Dermis microvascular lymphatic vessel endothelial cell (primary cell): ENCODE measurements around the gene NSA2. TPM values are rescaled to one million over a fixed set of nuclear protein-coding genes. Genes with fewer than 3 reads are reported as not detected.
"Not testable (repeated sequence)": the region's sequence is repeated elsewhere in the genome, so short reads cannot be mapped to it uniquely, and the experiment has no call there.

Source experiments
- DNase-seq, 2 donors: peaks; one replicate each; pipeline versions ENCODE4 v3.0.0 to v3.0.0-alpha.2; 2010; ENCODE audit warnings: low read depth in 2 of 2
- total RNA-seq: library from RNA; depleted of rRNA; stranded (reverse); fragments of >200 nt; gene quantifications from 2 replicates; pipeline ENCODE4 v1.2.1, GENCODE V29; 2014

Gene NSA2
- total RNA-seq: 43.7 and 51.3 TPM in 2 replicates

DNA sequence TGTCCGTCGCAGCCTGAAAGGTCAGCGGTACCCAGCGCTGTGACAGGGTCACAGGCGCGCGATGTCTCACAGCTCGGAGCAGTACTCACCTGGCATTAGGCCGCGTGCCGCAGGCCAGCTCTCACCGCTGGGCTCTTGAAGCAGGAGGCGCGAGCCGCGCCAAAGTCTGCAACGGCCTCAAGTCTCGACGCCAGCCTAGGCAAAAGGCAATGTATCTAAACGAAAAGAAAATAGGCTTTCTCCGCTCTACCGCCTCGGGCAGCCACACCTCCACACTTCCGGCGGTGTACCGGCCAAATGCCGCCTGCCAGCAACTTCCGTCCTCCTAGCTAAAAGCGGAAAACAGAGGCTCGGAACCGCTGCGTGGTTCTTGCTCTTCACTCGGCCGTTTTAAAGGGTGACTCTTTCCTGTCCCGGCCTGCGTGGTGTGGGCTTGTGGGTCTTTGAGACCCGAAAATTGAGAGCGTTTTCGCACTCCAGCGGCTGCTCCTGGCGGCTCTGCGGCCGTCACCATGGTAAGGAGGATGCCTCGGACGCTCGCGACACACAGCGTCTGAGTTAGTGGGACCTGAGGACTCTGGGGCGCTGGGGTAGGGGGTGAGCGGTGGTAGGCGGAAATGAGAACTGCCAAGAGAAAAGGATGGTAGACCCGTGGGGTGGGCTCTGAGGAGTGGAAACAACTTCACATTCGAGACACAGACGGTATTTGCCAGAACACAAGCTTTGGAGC lies at the start of gene NSA2, which contains the start of gene GFM2:
TSS of gene NSA2 (plus strand) at position 401 of the 730 bp plus-strand sequence. CDS start at position 513, 112 bp downstream.
TSS of gene GFM2 (minus strand) at position 269 of the 730 bp plus-strand sequence. CDS start 3,375 bp downstream, outside the sequence.
- DNase-seq: peak; percentile 91 to 96

DNA sequence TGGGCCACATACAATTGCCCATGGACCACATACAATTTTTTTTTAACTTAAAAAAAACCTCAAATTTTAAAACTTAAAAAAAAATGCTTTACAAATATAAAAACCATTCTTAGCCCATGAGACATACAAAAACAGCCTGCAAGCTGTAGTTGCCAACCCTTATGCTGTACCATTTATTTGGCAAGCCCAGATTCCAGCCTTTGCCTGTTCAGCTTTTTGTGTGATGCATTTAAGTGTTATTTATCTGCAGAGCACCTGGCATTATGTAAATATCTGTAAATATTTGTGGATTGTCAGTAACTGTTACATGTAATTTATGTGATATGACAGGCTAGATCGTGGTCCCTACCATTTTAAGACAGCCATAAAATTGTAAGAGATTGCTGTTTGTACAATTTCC lies 49.5 kb upstream of the NSA2 start:
- no peak for DNase-seq

GRCh38 chr5:74722271-74722670 lies 44.8 kb upstream of the NSA2 start:
- DNase-seq: peak in 1 of 2 donors; percentile 52

DNA sequence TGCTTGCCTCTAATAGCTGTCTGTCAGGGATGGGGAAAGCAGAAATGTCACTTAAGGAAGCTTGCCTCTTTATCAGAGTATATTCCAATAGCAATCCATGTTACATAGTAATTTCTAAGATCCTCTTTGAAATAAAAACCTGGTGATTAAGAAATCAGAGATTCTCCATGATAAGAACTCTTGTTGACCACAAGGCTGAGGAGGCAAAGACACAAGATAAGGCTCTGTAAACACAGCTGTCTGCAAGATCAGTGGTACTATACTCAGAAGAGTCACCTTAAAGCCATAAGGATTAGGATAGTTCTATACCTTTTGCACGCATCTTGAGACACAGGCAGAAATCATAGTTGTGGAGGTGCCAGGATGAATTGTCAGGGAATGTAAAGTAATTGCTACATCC lies 41.7 kb upstream of the NSA2 start:
- DNase-seq: no peak

GRCh38 chr5:74736759-74737158 lies 30.3 kb upstream of the NSA2 start:
- no peak for DNase-seq

- no peak for DNase-seq
Observed at GRCh38 chr5:74738406-74738805, 28.6 kb upstream of the NSA2 start.

DNA sequence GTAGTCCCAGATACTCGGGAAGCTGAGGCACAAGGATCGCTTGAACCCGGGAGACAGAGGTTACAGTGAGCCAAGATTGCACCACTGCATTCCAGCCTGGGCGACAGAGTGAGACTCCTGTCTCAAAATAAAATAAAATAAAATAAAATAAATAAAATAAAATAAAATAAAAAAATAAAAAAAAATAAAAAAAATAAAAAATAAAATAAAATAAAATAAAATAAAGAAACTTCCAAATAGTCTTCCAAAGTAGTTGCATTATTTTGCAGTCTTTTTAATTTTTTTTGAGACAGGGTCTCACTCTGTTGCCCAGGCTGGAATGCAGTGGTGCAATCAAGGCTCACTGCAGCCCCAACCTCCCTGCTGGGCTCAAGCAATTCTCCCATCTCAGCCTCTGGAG lies 18.3 kb upstream of the NSA2 start:
- not testable (repeated sequence) for DNase-seq

- no peak for DNase-seq
Observed at GRCh38 chr5:74761241-74761640, 5.8 kb upstream of the NSA2 start.

- DNase-seq: peak in 1 of 2 donors; percentile 61
Observed at GRCh38 chr5:74762599-74762998, 4.5 kb upstream of the NSA2 start.

GRCh38 chr5:74763504-74763903 lies 3.5 kb upstream of the NSA2 start:
- DNase-seq: no peak

DNA sequence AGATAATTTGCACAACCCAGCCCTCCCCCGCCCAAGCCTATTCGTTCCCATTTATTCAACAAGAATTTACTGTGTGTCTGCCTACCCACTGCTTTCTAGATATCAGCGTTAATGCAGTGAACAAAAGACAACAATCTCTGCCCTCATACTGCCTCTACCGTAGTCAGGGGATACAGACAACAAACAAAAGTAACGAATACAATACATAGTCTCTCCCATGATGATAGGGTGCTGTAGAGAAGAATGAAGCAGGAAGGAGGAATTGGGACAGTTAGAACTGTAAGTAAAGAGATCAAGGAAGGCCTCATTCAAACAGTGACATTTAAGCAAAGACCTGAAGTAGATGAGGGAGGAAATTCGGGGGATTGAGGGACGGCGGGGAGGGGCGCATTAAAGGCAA lies 1.8 kb upstream of the NSA2 start:
- DNase-seq: peak in 1 of 2 donors; percentile 41

DNA sequence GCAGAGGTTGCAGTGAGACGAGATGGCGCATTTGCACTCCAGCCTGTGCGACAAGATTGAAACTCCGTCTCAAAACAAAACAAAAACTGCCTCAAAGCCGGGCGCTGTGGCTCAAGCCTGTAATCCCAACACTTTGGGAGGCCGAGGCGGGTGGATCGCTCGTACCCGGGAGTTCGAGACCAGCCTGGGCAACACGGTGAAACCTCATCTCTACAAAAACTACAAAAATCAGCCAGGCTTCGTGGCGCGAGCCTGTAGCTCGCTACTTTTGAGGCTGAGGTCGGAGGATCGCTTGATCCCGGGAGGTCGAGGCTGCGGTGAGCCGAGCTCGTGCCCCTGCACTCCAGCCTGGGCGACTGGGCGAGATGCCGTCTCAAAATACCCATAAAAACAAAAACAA lies 1.1 kb upstream of the NSA2 start:
- no peak for DNase-seq

DNA sequence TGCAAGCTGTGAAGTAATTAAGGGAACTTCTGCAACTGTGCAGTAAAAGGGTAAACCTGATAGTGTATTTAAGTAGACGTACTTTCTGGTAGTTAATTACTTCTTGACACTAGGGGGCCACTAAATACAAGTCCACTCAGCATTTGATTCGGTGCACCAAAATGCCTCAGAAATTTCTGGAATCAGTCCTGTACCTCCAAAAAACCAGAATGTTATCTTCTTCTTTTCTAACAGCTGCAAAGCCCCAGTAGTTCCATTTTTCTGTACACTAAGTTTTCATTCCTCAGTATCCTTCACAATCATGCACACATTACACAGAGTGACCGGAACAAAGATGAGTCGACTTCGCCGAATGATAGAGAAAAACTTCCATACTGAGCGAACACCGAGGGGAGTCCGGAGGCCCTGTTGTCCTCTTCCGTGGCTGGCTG lies 616 bp upstream of the NSA2 start:
- DNase-seq: peak; percentile 47 to 58

DNA sequence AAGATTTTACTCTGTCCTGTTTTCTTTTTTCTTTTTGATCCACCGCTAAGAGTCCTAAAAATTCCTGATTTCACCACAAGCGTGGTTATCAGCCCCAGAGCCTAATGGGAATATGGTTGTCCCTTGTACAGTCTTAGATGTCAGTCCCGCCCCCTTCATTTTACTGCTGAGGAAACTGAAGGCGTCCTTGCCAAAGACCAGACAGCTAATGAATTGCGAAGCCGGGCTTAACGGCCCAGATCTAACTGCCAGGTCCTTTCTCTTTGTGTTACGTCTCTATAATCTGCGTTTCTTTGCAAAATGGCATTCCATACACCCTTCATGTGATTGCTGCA lies 497 bp downstream of the NSA2 start:
- peak in 1 of 2 donors; percentile 53 for DNase-seq

GRCh38 chr5:74772359-74772758 lies 5.3 kb downstream of the NSA2 start:
- no peak for DNase-seq

GRCh38 chr5:74778609-74779008 lies 11.6 kb downstream of the NSA2 start:
- no peak for DNase-seq

- DNase-seq: no peak
Observed at GRCh38 chr5:74786851-74787250, 19.8 kb downstream of the NSA2 start.

DNA sequence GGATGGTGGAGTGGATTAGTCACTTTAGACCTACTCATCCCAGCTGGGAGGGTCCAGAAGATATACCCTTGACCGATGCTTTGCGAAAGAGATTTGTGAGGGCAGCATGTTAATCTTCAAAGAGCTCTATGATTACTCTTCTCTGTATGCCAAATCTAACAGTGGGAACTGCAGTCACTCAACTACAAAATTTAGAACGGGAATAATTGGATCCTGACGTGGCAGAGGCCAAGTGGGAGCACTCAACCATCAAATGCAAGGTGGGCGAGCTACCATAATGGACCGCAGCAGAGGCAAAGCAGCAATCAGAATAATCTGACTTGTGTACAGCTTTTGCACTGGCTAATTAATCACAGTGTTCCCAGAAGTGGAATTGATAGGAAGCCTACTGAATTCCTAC lies 20.4 kb downstream of the NSA2 start:
- no peak for DNase-seq

DNA sequence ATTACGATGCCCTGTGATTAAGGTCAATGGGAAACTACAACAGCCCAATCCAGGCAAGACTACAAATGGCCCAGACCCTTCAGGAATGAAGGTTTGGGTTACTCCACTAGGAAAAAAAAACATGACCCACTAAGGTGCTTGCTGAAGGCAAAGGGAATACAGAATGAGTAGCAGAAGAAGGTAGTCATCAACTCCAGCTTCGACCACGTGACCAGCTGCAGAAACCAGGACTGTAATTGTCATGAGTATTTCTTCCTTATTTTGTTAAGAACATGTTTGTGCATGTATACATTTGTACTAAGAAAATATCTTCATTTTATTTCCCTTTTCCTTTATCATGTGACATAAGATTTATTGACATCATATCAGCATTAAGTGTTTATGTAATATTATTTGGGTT lies 24.6 kb downstream of the NSA2 start:
- not testable (repeated sequence) for DNase-seq

DNA sequence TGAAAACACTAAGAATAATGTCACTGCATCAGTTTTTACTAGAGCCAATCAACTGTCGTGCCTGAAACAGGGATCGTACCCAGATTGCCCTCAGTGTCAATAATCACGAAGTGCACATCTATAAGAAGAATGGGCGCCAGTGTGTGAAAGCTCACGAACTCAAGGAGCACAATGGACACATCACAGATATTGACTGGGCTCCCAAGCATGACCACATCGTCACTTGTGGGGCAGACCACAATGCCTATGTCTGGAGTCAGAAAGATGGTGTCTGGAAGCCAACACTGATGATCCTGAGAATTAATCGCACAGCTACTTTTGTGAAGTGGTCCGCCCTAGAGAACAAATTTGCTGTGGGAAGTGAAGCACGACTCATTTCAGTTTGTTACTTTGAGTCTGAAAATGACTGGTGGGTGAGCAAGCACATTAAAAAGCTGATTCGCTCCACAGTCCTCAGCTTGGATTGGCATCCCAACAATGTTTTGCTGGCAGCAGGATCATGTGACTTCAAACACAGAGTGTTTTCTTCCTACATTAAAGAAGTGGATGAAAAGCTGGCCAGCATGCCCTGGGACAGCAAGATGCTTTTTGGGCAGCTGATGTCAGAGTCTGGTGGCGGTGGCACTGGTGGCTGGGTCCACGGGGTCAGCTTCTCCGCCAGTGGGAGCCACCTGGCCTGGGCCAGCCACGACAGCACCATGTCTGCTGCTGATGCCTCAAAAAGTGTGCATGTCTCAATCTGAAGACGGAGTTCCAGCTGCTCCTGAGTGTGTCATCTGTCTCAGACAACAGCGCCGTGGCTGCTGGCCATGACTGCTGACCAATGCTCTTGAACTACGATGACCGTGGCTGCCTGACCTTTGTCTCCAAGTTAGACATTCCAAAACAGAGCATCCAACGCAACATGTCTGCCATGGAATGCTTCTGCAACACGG lies 32.2 kb downstream of the NSA2 start:
- DNase-seq: no peak

- DNase-seq: no peak
Observed at GRCh38 chr5:74801197-74801596, 34.1 kb downstream of the NSA2 start.

DNA sequence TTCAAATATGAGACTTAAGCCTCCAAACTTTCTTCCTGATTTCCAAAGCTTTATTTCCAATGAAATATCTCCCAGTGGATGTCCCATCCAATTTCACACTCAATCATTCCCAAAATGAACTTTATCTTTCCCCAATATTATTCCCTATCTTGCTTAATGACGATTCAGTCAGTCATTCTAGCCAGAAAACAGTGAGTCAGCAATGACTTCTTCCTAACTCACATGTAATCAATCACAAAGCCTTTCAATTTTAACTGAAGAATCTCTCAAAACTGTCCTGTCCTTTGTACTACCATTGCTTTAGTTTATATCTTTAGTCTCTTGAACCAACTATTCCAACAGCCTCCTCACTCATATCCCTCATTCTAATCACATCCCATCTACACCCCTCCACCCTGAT lies 34.9 kb downstream of the NSA2 start:
- DNase-seq: no peak

DNA sequence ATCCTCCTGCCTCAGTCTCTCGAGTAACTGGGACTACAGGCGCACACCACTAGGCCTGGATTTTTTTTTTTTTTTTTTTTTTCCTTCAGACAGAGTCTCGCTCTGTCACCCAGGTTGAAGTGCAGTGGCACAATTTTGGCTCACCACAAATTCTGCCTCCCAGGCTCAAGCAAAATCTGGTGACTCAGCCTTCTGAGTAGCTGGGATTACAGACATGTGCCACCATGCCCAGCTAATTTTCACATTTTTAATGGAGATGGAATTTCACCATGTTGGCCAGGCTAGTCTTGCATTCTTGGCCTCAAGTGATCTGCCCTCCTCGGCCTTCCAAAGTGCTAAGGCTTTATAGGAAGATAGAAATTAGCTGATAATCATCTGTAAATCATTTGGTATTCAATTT lies 43.9 kb downstream of the NSA2 start:
- DNase-seq: no peak
